Endothelial cell (in vitro differentiated cells): Measurements from ENCODE around the gene BATF. TPM values are rescaled to one million over a fixed set of nuclear protein-coding genes. Genes with fewer than 3 reads are reported as not detected.

Experiments
- DNase-seq: peaks from one replicate; pipeline ENCODE4 v3.0.0; 2021; ENCODE audit warnings: low spot score
- H3K27ac Mint-ChIP-seq: one replicate; pipeline ENCODE4 v1.8.0; 2021; ENCODE audit warnings: mixed read lengths, inconsistent platforms; ENCODE audit not compliant: unreplicated experiment
- H3K27me3 Mint-ChIP-seq: one replicate; pipeline ENCODE4 v1.8.0; 2021; ENCODE audit warnings: mild to moderate bottlenecking, moderate library complexity, mixed read lengths, inconsistent platforms; ENCODE audit not compliant: unreplicated experiment
- H3K36me3 Mint-ChIP-seq: one replicate; pipeline ENCODE4 v1.8.0; 2021; ENCODE audit warnings: mild to moderate bottlenecking, low read depth, mixed read lengths, inconsistent platforms; ENCODE audit not compliant: unreplicated experiment
- H3K4me1 Mint-ChIP-seq: one replicate; pipeline ENCODE4 v1.8.0; 2021; ENCODE audit warnings: mild to moderate bottlenecking, mixed read lengths, inconsistent platforms; ENCODE audit not compliant: unreplicated experiment
- H3K4me3 Mint-ChIP-seq: one replicate; pipeline ENCODE4 v1.8.0; 2021; ENCODE audit warnings: mild to moderate bottlenecking, mixed read lengths, inconsistent platforms; ENCODE audit not compliant: unreplicated experiment
- H3K9me3 Mint-ChIP-seq: one replicate; pipeline ENCODE4 v1.8.0; 2021; ENCODE audit warnings: mixed read lengths, inconsistent platforms; ENCODE audit not compliant: unreplicated experiment
- total RNA-seq: library from RNA; stranded (reverse); fragmentation: NEBNext Ultra II Directional; extraction: Animal tissue kit (Norgen Biotek cat#: 25700); gene quantifications from one replicate; pipeline ENCODE4 v1.2.1, GENCODE V29; 2021; ENCODE audit not compliant: unreplicated experiment
- TF ChIP-seq, protein P1 (sequence below): fragments of 200-600 bp; sonication (generic); IDR thresholded peaks from one replicate; pipeline ENCODE4 v1.5.0; 2021; ENCODE audit warnings: antibody characterized with exemption; ENCODE audit not compliant: unreplicated experiment

The BATF gene
- total RNA-seq, 1 donor from 2014 or later = not detected

DNA sequence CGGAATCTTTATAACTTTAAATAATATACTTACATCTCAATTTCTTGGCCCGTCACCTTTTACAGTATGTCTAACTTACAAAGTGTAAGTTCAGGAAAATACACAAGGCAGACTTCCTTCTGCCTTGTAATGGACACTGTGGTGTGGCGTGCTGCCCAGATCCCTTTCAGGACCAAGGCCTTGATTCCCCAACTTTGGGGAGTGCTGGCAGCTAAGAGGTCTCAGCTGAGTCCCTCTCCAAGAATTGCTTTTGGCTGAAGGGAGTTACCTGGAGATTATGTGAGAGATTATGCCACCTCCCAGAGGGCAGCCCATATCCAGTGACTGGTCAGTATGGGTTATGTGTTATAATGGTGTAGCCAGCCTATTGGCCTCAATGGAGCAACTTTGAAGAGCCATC is 21.2 kb upstream of the BATF start:
- Mint-ChIP-seq H3K27me3 (peaks cover 2% of the 10 kb centered on the region), H3K4me1 (no peaks in the 10 kb centered on the region), H3K36me3 (no peaks in the 10 kb centered on the region), H3K9me3 (no peaks in the 10 kb centered on the region), H3K4me3 (no peak overlapping the region), H3K27ac (no peak overlapping the region)
- TF ChIP-seq, protein P1, sequence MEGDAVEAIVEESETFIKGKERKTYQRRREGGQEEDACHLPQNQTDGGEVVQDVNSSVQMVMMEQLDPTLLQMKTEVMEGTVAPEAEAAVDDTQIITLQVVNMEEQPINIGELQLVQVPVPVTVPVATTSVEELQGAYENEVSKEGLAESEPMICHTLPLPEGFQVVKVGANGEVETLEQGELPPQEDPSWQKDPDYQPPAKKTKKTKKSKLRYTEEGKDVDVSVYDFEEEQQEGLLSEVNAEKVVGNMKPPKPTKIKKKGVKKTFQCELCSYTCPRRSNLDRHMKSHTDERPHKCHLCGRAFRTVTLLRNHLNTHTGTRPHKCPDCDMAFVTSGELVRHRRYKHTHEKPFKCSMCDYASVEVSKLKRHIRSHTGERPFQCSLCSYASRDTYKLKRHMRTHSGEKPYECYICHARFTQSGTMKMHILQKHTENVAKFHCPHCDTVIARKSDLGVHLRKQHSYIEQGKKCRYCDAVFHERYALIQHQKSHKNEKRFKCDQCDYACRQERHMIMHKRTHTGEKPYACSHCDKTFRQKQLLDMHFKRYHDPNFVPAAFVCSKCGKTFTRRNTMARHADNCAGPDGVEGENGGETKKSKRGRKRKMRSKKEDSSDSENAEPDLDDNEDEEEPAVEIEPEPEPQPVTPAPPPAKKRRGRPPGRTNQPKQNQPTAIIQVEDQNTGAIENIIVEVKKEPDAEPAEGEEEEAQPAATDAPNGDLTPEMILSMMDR = no peak
- no peak for DNase-seq

DNA sequence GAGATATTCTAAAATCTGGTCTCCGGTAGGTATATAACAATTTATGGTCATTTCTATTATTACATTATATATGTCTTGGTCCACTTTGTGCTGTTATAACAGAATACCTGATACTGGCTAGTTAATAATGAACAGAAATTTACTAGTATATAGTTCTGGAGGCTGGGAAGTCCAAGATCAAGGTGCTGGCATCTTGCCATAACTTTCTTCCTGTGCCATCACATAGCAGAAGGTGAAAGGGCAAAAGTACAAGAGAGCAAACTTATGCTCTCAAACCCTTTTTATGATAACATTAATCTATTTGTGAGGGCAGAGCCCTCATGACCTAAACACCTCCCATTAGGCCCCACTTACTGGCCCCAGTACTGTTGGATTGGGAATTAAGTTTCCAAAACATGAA is 17.9 kb upstream of the BATF start:
- Mint-ChIP-seq H3K27ac (no peak overlapping the region), H3K36me3 (no peaks in the 10 kb centered on the region), H3K4me1 (no peaks in the 10 kb centered on the region), H3K27me3 (no peaks in the 10 kb centered on the region), H3K4me3 (no peak overlapping the region), H3K9me3 (no peaks in the 10 kb centered on the region)
- no peak for DNase-seq
- TF ChIP-seq, protein P1 = no peak

DNA sequence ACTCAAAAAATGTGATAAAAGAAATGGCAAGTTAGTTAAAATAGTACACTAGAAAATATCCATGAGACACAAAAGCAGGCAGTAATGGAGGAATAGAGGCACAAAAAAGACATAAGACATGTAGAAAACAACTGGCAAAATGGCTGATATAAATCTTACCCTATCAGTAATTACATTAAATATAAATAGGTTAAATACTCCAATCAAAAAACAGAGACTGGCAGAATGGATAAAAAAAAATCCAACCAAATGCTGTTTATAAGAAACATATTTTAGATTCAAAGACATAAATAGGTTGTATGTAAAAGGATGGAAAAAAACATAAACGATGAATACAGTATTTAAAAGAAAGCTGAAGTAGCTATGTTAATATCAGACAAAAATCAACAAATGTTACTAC is 15.3 kb upstream of the BATF start:
- Mint-ChIP-seq H3K36me3 (peaks cover 1% of the 10 kb centered on the region), H3K9me3 (no peaks in the 10 kb centered on the region), H3K4me1 (no peaks in the 10 kb centered on the region), H3K4me3 (no peak overlapping the region), H3K27ac (no peak overlapping the region), H3K27me3 (no peaks in the 10 kb centered on the region)
- DNase-seq = no peak
- TF ChIP-seq, protein P1 = no peak

DNA sequence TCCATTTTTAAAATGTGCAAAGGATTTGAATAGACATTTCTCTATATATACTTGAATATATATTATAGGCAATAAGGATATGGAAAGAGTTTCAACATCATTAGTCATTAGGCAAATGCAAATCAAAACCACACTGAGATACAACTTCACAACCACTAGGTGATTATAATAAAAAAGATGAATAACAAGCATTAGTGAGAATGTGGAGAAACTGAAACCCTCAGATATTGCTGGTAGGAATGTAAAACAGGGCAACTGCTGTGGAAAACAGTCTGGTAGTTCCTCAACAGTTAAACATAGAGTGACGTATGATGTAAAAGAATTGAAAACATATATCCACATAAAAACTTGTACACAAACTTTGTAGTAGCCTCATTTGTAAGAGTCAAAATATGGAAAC is 11.7 kb upstream of the BATF start:
- Mint-ChIP-seq H3K4me3 (no peak overlapping the region), H3K4me1 (peaks cover 3% of the 10 kb centered on the region), H3K36me3 (peaks cover 6% of the 10 kb centered on the region), H3K27me3 (no peaks in the 10 kb centered on the region), H3K27ac (no peak overlapping the region), H3K9me3 (no peaks in the 10 kb centered on the region)
- TF ChIP-seq, protein P1 = no peak
- no peak for DNase-seq

DNA sequence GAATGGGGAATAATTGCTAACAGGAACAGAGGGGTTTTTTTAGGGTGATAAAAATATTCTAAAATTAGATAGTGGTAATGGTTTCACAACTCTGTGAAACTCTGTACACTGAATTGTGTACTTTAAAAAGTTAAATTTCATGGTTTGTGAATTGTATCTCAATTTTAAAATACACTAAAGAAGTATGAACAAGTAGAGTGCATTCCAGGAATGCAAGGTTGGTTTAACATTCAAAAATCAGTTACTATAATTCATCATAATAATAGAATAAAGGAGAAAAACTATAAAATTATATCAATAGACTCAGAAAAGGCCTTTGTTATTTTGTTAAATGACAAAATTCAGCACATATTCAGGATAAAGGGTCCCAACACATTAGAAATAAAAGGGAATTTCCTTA is 11.1 kb upstream of the BATF start:
- no peak for DNase-seq
- Mint-ChIP-seq H3K9me3 (no peaks in the 10 kb centered on the region), H3K36me3 (peaks cover 6% of the 10 kb centered on the region), H3K4me1 (peaks cover 8% of the 10 kb centered on the region), H3K27me3 (no peaks in the 10 kb centered on the region), H3K4me3 (no peak overlapping the region), H3K27ac (no peak overlapping the region)
- TF ChIP-seq, protein P1 = no peak
